ENCODE results near the gene CTRL. TPM values are rescaled to one million over a fixed set of nuclear protein-coding genes. Genes with fewer than 3 reads are reported as not detected.
"Not testable (repeated sequence)": the region's sequence is repeated elsewhere in the genome, so short reads cannot be mapped to it uniquely, and the experiment has no call there.

CTRL gene
- total RNA-seq, 2 experiments from 2014 or later = 3.8 to 3.9 TPM

GRCh38 chr16:67915831-67916723, 15.6 kb downstream of the CTRL start:
- H3K9me3 Mint-ChIP-seq = no peaks in the 10 kb centered on the region
- ChIA-PET POLR2A (interaction anchor here (1.2 to 1.4 kb wide), 2 partner anchors 9 to 307 kb away, joined by 3 to 6 read pairs; no protein-coding TSS in a partner anchor), CTCF (interaction anchor here (1.8 kb wide), 1 partner anchor 32 kb away, joined by 8 read pairs; no protein-coding TSS in a partner anchor)
- no peak overlapping the region for H3K4me3 Mint-ChIP-seq
- no peak for DNase-seq
- no peaks in the 10 kb centered on the region for H3K27me3 Mint-ChIP-seq
- H3K36me3 Mint-ChIP-seq (ENCODE audit: low read depth) = peaks cover 2% of the 10 kb centered on the region
- no peak for ATAC-seq
- H3K4me1 Mint-ChIP-seq (ENCODE audit: low read depth) = peaks cover 20% of the 10 kb centered on the region
- intact Hi-C loops (cut with micrococcal nuclease) = no loop called here
- TF ChIP-seq CTCF (IDR thresholded peaks at IDR 0.05) = no peak
- H3K27ac Mint-ChIP-seq = peak overlapping the region; percentile 25

GRCh38 chr16:67915496-67915769, 16.2 kb downstream of the CTRL start:
- H3K9me3 Mint-ChIP-seq; intact Hi-C loops (cut with micrococcal nuclease); ATAC-seq; H3K27ac Mint-ChIP-seq; DNase-seq; H3K36me3 Mint-ChIP-seq (ENCODE audit: low read depth); H3K4me3 Mint-ChIP-seq; H3K27me3 Mint-ChIP-seq: not testable (repeated sequence)
- CTCF ChIA-PET = interaction anchor here (1.8 kb wide), 1 partner anchor 31 kb away, joined by 8 read pairs; no protein-coding TSS in a partner anchor
- peaks cover 21% of the 10 kb centered on the region for H3K4me1 Mint-ChIP-seq (ENCODE audit: low read depth)
- POLR2A ChIA-PET = interaction anchor here (1.2 to 1.4 kb wide), 2 partner anchors 9 to 307 kb away, joined by 3 to 6 read pairs; no protein-coding TSS in a partner anchor

GRCh38 chr16:67914758-67915495, 16.7 kb downstream of the CTRL start:
- POLR2A ChIA-PET = interaction anchor here (1.2 to 1.4 kb wide), 2 partner anchors 10 to 306 kb away, joined by 3 to 6 read pairs; no protein-coding TSS in a partner anchor
- no peak overlapping the region for H3K27ac Mint-ChIP-seq
- H3K4me1 Mint-ChIP-seq (ENCODE audit: low read depth) = peaks cover 26% of the 10 kb centered on the region
- CTCF ChIA-PET = interaction anchor here (0.9 to 2.9 kb wide), 5 partner anchors 27 to 98 kb away, joined by 3 to 11 read pairs (median 5); partner anchors contain the start of gene NRN1L
- no peaks in the 10 kb centered on the region for H3K9me3 Mint-ChIP-seq
- peaks cover 3% of the 10 kb centered on the region for H3K36me3 Mint-ChIP-seq (ENCODE audit: low read depth)
- H3K27me3 Mint-ChIP-seq = no peaks in the 10 kb centered on the region
- H3K4me3 Mint-ChIP-seq = no peak overlapping the region
- no peak for DNase-seq
- no peak for TF ChIP-seq CTCF (IDR thresholded peaks at IDR 0.05)
- intact Hi-C loops (cut with micrococcal nuclease) = no loop called here
- no peak for ATAC-seq

- ChIA-PET POLR2A (interaction anchor here (0.6 to 1.6 kb wide), 4 partner anchors 14 to 106 kb away, joined by 3 to 4 read pairs (median 4); partner anchors contain the start of gene DPEP2NB), CTCF (interaction anchor here (0.7 to 2.1 kb wide), 6 partner anchors 19 to 558 kb away, joined by 3 to 18 read pairs (median 4); partner anchors contain the start of gene NRN1L)
- intact Hi-C loops (cut with micrococcal nuclease) = no loop called here
- peak overlapping the region; percentile 34 for H3K27ac Mint-ChIP-seq
- H3K27me3 Mint-ChIP-seq = no peaks in the 10 kb centered on the region
- H3K36me3 Mint-ChIP-seq (ENCODE audit: low read depth) = peaks cover 2% of the 10 kb centered on the region
- DNase-seq = peak; percentile 72
- peaks cover 22% of the 10 kb centered on the region for H3K4me1 Mint-ChIP-seq (ENCODE audit: low read depth)
- TF ChIP-seq CTCF (IDR thresholded peaks at IDR 0.05) = no peak
- peak; percentile 99 for ATAC-seq
- H3K9me3 Mint-ChIP-seq = no peaks in the 10 kb centered on the region
- H3K4me3 Mint-ChIP-seq = no peak overlapping the region
These were observed 21.5 kb downstream of the CTRL start for GRCh38 chr16:67910158-67910557.

- ChIA-PET CTCF (interaction anchor here (1.1 to 7.2 kb wide), 2 partner anchors 9 to 24 kb away, joined by 3 to 45 read pairs; partner anchors contain the start of gene NRN1L), POLR2A (interaction anchor here (1.5 to 1.7 kb wide), 2 partner anchors 25 to 26 kb away, joined by 6 to 8 read pairs; partner anchors contain the start of gene NRN1L)
- no peaks in the 10 kb centered on the region for H3K9me3 Mint-ChIP-seq
- ATAC-seq (no peak), DNase-seq (no peak)
- H3K27ac Mint-ChIP-seq = peak overlapping the region; percentile 11
- TF ChIP-seq CTCF (IDR thresholded peaks at IDR 0.05) = no peak
- peaks cover 2% of the 10 kb centered on the region for H3K36me3 Mint-ChIP-seq (ENCODE audit: low read depth)
- H3K27me3 Mint-ChIP-seq = no peaks in the 10 kb centered on the region
- H3K4me1 Mint-ChIP-seq (ENCODE audit: low read depth) = peaks cover 22% of the 10 kb centered on the region
- intact Hi-C loops (cut with micrococcal nuclease) = no loop called here
- H3K4me3 Mint-ChIP-seq = no peak overlapping the region
These were observed 22.5 kb downstream of the CTRL start for GRCh38 chr16:67909056-67909742.
